ENCODE measurements around the gene CNTLN.
"Not testable (repeated sequence)": the region's sequence is repeated elsewhere in the genome, so short reads cannot be mapped to it uniquely, and the experiment has no call there.

Gene CNTLN

GRCh38 chr9:17185481-17186029 is 50.7 kb downstream of the CNTLN start:
- DNase-seq (ENCODE audit: low read depth in 3 of 3): no peak

- no peak for DNase-seq (ENCODE audit: low read depth in 3 of 3)
Observed at GRCh38 chr9:17191082-17191481, 56.2 kb downstream of the CNTLN start.

GRCh38 chr9:17204611-17205152 is 69.8 kb downstream of the CNTLN start:
- no peak for DNase-seq (ENCODE audit: low read depth in 3 of 3)

- no peak for DNase-seq (ENCODE audit: low read depth in 3 of 3)
Observed at GRCh38 chr9:17216011-17216410, 81.2 kb downstream of the CNTLN start.

GRCh38 chr9:17216646-17217045 is 81.8 kb downstream of the CNTLN start:
- DNase-seq (ENCODE audit: low read depth in 3 of 3): no peak

GRCh38 chr9:17217272-17217671 is 82.4 kb downstream of the CNTLN start:
- no peak for DNase-seq (ENCODE audit: low read depth in 3 of 3)

GRCh38 chr9:17219261-17219660 is 84.4 kb downstream of the CNTLN start:
- DNase-seq (ENCODE audit: low read depth in 3 of 3): no peak

- DNase-seq (ENCODE audit: low read depth in 3 of 3): no peak
Observed at GRCh38 chr9:17222932-17223331, 88.1 kb downstream of the CNTLN start.

- DNase-seq (ENCODE audit: low read depth in 3 of 3): no peak
Observed at GRCh38 chr9:17225407-17225806, 90.6 kb downstream of the CNTLN start.

GRCh38 chr9:17229945-17230560 is 95.2 kb downstream of the CNTLN start:
- DNase-seq (ENCODE audit: low read depth in 3 of 3): no peak

GRCh38 chr9:17230646-17231045 is 95.8 kb downstream of the CNTLN start:
- no peak for DNase-seq (ENCODE audit: low read depth in 3 of 3)

GRCh38 chr9:17236147-17236546 is 101.3 kb downstream of the CNTLN start:
- DNase-seq (ENCODE audit: low read depth in 3 of 3): no peak

GRCh38 chr9:17246770-17247169 is 111.9 kb downstream of the CNTLN start:
- DNase-seq (ENCODE audit: low read depth in 3 of 3): no peak

GRCh38 chr9:17251100-17251499 is 116.3 kb downstream of the CNTLN start:
- no peak for DNase-seq (ENCODE audit: low read depth in 3 of 3)

GRCh38 chr9:17268531-17269188 is 133.8 kb downstream of the CNTLN start:
- not testable (repeated sequence) for DNase-seq (ENCODE audit: low read depth in 3 of 3)

GRCh38 chr9:17269799-17270198 is 135.0 kb downstream of the CNTLN start:
- DNase-seq (ENCODE audit: low read depth in 3 of 3): no peak

GRCh38 chr9:17272536-17272935 is 137.7 kb downstream of the CNTLN start:
- DNase-seq (ENCODE audit: low read depth in 3 of 3): no peak

- no peak for DNase-seq (ENCODE audit: low read depth in 3 of 3)
Observed at GRCh38 chr9:17280350-17281012, 145.6 kb downstream of the CNTLN start.

- not testable (repeated sequence) for DNase-seq (ENCODE audit: low read depth in 3 of 3)
Observed at GRCh38 chr9:17290673-17291072, 155.8 kb downstream of the CNTLN start.

- no peak for DNase-seq (ENCODE audit: low read depth in 3 of 3)
Observed at GRCh38 chr9:17291766-17292165, 156.9 kb downstream of the CNTLN start.

- DNase-seq (ENCODE audit: low read depth in 3 of 3): no peak
Observed at GRCh38 chr9:17293685-17294084, 158.8 kb downstream of the CNTLN start.

GRCh38 chr9:17294822-17295624 is 160.2 kb downstream of the CNTLN start:
- DNase-seq (ENCODE audit: low read depth in 3 of 3): no peak
